Activated T-cell treated with anti-CD3 and anti-CD28 coated beads, Interleukin-2, amount 50 U/mL, for 48 hours (primary cell): ENCODE results near the gene THAP4.

Experiments
- DNase-seq, 2 experiments: peaks; one replicate each; pipeline ENCODE4 v3.0.0-alpha.2; 2020

THAP4 gene

DNA sequence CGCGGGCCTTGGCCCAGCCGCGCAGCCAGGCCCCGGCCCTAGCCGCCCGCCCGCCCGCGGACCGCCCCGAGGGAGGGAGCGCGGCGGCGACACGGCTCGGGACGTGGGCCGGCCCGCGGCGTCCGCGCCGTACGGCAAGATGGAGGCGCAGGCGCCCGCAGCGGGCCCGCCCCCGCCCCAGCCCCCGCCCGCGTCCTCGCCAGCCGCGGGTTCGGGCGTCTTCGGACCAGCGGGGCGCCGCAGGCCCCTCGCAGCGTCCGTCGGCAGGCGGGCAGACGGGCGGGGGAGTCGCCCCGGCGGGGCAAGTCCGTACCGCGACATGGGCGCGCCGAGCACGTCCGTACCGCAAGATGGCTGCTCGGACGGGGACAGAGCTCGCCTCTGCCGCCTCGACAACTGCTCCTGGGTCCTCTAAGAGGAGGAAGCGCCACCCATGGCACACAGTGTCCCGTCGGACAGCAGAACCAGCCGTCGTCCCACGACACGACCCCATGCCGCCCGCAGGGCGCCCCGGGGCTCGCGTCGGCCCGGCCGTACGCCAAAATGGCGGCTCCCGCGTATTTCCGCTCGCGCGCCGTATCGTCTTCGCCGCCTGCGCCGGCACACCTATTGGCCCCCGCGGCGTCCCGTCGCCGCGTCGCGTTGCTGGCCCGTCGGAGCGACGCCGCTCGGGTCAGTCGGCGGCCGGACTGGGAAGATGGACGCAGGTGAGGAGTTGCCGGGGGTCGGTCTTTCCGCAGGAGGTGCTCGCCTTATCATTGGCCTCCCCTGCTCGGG, at the start of gene THAP4, which contains the start of gene ATG4B:
THAP4 (minus strand) TSS at position 141 of the 777 bp plus-strand sequence. CDS start 141 bp downstream, outside the sequence.
ATG4B (plus strand) TSS at position 676 of the 777 bp plus-strand sequence; CDS start at position 698, 22 bp downstream.
- DNase-seq, result peak; percentile 84 to 89

DNA sequence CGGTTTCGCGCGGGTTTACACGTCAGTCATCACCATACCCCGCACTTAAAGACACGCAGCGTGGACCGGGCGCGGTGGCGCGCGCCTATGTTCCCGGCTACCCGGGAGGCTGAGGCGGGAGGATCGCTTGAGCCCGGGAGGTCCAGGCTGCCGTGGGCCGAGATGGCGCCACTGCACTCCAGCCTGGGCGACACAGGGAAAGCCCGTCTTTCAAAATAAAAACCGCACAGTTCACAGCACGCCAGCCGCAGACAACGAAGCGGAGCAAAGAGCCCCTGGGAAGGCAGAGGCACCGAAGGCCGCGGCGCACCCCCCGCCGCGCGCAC, 49.3 kb upstream of the THAP4 start:
- peak in 1 of 2 experiments; percentile 41 for DNase-seq

DNA sequence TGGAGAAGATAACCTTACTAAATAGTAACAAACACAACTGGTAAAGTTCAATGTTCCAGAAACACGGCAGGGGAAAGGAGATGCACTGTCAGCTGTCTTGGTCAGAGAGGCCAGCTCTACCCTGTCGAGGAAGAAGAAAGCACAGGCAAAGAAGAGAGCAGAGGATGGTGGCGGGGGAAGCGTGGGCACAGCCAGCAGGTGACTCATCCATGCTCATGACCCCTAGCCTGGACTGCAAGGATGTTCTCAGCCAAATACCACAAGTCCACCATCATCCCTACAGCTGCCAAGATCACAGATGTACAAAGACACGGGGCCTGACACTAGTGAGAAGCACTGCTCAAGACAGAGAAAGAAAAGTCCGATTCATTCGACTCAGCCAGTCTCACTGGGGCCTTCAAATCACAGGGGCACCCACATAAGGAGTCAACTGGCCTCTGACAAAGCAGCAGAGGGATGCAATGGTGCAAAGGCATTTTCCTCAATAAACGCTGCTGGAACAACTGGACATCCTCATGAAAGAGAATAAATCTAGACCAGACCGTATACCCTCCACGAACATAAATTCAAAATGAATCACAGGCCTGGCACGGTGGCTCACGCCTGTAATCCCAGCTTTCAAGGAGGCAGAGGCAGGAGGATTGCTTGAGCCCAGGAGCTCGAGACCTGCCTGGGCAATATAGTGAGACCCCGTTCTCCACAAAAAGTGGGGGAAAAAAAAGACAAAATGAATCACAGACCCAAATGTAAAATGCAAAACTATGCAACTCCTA, 44.1 kb upstream of the THAP4 start:
- DNase-seq, result no peak

GRCh38 chr2:241680044-241680443, 43.1 kb upstream of the THAP4 start:
- no peak for DNase-seq

DNA sequence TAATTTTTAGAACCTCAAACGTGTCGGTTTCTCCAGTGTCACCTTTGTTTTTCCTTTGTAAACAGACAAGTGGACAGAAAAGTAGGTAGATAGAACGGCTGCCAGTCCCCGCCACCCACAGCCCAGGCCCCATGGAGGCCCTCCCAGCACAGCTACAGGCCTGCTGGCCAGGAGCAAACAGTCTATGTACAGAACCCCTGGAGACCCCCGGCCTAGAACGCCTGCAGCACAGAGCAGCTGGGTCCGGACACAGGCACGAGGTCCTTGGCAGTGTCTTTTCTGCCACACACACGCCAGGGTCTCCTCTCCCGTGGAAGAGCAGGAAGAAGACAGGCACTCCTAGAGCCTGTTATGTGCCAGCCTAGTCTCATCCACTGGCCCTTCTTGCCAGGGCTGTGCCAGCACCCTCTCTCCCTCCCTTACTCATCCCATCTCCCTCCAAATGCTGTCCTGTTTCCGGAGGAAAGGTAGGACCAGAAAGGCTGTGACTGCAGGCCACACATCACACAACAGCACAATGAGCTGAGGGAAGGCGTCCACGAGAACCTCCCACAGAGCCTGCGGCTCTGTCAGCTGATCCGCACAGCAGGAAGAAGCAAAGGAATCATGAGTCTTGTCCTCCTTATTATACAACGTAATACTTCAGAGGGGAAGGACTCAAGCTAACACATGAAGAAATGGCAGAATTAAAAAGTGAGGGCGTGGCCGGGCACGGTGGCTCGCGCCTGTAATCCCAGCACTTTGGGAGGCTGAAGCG, 42.0 kb upstream of the THAP4 start:
- DNase-seq, result no peak

GRCh38 chr2:241678307-241678706, 41.3 kb upstream of the THAP4 start:
- no peak for DNase-seq

DNA sequence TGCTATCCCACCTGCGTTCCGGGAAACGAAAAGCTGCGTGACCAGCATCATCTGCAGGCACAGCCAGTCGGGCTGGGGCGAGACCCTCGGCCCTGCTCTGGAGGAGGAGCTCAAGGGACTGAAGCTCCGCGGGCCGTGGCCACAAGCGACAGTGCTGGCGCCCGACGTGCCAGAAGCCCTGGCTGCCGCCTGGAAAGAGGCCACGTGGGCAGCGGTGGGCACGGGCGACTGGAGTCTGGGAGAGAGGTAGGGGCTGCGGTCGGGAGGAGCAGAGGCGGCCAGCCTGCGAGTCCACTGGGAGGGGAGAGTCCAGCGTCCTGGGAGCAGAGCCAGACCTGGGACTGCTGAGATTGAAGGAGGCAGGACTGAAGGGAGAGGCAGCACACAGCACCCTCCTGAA, 40.4 kb upstream of the THAP4 start:
- DNase-seq, result no peak

- DNase-seq, result no peak
Observed at GRCh38 chr2:241676665-241677064, 39.7 kb upstream of the THAP4 start.

DNA sequence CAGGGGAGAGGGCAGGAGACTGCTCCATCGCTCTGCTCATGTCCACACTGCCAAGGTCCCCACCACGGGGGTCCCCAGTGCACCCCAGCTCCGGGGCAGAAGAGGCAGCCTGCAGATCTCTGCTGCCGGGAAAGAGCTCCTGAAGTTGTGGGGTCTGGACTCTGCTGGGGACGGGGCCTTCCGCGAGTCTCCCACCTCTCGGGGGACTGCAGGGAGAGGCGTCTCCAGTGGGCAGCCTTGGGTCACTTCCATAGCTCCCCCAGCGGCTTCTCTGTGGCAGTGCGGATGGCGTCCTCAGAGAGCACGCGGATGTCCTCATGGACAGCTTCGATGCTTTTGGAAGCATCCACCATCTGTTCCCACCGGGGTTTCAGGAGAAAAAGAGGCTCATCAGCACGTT, 38.9 kb upstream of the THAP4 start:
- DNase-seq, result no peak

DNA sequence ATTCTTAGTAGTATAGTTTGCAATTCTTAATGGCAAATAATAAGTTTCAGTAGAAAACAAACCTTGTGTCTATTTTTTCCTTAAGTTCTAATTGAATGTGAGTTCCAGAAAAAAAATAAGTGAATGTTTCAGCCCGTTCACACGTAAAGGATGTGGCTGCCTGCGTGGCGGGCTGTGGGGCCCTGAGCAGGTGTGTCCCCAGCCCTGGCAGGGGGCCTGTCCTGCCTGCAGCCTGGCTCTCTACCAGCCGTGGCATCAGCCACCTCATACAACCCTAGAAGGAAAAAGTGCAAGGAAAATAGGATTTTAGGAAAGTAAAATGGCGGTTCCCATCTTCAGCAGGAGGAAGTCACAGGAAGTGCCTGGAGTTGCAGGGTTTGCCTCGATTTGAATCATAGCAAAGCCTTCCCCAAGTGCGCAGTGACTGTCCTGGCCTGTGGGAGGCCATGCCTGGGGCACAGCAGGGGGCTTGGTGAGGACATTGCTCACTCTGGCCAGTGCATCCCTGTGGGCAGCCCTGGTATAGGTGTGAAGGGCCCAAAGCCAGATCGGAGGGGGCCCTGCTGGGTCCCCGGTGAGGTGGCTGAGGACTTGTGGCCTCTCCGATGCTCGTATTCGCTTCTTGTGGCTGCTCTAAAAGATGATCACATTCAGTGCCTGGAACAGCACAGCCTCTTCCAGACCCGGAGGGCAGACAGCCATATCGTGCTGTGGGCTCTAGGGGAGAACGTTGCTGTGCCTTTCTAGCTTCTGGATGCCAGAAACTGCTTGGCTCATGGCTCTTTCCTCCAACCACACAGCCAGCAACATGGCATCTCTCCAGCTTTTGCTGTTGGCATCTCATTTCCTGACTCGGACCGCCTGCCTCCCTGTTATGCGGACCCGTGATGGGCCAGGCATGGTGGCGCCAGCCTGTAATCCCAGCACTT, 37.1 kb upstream of the THAP4 start:
- no peak for DNase-seq

DNA sequence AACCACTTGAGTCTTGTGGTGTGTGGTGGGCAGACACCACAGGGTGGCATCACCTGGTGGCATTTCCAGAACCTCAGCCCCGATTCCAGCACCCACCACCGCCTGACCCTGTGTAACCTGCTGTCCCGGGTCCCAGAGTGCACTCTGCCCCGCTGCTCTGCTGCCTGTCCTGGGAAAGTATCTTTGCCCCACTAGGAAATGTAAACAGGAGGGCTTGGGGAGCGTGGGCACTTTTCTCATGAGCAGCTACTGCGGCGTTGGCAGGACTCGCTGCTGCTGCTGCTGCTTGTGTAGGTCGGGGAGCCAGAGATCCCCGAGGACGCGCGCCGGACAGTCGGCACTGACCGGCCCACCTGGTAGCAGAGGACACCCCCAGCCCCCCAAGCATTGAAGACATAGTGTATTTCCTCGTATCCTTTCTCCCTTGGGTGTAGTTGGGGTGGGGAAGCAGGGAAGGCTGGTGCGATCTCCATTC, 36.3 kb upstream of the THAP4 start:
- DNase-seq, result no peak

- no peak for DNase-seq
Observed at GRCh38 chr2:241672243-241673188, 35.6 kb upstream of the THAP4 start.

- no peak for DNase-seq
Observed at GRCh38 chr2:241671457-241672240, 34.7 kb upstream of the THAP4 start.

- DNase-seq, result no peak
Observed at GRCh38 chr2:241670333-241671110, 33.6 kb upstream of the THAP4 start.

GRCh38 chr2:241668839-241669238, 31.9 kb upstream of the THAP4 start:
- DNase-seq, result no peak

DNA sequence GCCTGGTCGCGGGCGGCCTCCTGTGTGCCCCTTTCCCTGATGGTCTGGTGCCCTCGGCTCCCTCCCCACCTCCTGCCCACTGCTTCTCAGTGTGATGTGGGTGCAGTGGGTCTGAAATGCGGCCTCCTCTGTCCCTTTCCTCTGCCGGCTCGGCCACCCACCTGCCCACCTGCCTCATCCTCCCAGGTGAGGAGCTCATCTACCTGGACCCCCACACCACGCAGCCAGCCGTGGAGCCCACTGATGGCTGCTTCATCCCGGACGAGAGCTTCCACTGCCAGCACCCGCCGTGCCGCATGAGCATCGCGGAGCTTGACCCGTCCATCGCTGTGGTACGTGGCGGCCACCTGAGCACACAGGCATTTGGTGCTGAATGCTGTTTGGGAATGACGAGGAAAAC, 31.4 kb upstream of the THAP4 start:
- DNase-seq, result no peak

- DNase-seq, result no peak
Observed at GRCh38 chr2:241666627-241667400, 29.9 kb upstream of the THAP4 start.

DNA sequence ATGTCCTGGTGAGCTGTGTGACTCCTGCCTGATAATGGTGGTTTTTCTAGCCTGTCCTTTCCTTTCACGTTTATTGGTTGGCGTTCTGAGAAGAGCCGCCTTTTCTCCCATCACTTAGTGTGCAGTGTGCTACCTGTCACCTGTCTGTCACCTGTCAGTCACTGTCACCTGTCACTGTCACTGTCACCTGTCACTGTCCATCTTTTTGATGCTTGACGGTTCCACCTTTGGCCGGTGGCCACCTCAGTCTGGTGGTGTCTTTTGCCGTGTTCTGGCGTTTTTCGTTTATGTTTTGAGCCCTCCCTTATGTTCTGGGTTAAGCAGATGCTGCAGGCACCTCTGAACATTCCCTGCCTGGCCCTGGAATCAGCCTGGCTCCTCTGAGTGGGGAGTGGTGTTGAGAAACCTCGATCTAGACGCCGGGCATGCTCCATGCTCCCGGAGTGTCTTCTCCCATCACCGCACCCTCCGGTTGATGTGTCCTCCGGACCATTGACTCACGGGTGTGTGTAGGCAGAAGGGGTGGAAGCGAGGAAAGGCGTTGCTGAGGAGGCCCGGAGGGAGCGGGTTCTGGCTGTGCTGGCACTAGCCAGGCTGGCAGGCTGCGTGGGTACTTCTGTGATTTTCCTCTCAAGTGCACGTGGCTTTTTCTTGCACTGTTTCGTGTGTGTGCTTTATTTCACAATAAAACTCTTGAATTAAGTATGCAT, 28.9 kb upstream of the THAP4 start:
- DNase-seq, result no peak
